Activated CD8-positive, alpha-beta memory T cell treated with anti-CD3 and anti-CD28 coated beads, Interleukin-2, amount 50 U/mL, for 24 hours (primary cell): Measurements from ENCODE around the gene ME3.

Source experiments
- DNase-seq: peaks from one replicate; pipeline ENCODE4 v3.0.0-alpha.2; 2020; ENCODE audit errors: extremely low read depth

ME3 gene

DNA sequence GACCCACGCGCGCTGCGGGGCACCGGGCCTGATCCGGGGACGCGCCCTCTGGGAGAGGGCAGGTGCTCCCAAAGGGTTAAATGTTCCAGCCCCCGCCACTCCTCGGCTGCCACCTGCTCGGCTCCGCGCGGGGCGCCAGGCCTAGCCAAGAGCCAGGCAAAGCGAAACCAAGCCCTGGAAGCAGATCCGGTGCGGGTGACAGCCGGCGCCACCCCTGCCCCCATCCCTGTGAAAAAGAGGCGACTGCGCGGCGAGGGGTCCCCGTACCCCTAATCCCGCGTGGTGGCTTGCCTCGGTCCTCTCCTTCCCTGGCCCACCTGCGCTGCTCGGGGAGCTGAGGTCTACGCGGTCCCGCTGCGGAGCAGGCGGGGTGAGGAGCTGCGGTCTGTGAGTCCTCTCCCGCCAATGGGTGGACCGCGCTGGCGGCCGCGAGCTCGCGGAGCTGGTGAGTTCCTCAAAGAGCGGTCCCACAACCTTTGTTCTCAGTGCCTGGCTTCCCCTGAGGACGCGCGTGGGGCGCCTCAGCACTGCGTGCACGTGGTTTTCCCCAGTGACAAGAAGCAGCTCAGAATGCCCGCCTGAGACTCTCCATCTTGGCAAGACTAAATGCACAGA lies at the start of gene ME3:
Gene ME3 (minus strand): TSS at position 610 of the 615 bp plus-strand sequence.
- no peak for DNase-seq

DNA sequence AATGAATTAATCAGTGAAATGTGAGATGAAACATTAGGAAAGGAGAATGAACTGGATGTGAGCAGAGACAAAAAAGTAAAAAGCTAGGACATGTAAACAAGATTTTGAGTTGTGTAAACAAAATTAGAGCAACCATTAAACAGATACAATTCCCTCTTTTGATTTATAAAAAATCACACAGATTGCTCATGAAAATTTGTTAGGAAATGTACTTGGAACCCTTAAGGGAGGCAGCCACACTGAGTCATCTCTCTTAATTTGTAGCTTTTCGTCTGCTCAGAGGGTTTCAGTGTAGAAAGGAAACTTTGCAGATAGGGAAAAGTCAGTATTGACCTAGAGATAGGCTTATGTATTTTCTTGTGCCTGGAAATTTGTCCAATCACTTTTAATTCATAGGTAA lies 49.6 kb upstream of the ME3 start:
- no peak for DNase-seq

DNA sequence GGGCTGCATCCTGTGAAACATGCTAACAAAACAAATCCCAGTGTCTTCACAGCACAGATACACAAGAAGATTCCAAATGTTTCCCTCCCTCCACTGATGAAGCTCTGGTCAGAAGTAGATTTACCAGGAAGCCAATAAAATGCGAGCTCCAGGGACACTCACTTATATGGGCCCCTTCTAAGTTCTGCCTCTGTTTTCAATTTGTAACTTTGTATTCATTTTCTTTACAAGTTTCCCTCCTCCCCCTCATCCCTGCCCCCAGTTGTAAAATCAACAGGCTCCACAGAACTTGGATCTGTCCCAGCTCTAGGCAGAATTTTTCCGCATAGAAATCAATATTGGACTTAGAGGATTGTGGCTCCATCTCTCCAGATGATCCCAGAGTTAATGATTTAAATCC lies 48.1 kb upstream of the ME3 start:
- DNase-seq: no peak

DNA sequence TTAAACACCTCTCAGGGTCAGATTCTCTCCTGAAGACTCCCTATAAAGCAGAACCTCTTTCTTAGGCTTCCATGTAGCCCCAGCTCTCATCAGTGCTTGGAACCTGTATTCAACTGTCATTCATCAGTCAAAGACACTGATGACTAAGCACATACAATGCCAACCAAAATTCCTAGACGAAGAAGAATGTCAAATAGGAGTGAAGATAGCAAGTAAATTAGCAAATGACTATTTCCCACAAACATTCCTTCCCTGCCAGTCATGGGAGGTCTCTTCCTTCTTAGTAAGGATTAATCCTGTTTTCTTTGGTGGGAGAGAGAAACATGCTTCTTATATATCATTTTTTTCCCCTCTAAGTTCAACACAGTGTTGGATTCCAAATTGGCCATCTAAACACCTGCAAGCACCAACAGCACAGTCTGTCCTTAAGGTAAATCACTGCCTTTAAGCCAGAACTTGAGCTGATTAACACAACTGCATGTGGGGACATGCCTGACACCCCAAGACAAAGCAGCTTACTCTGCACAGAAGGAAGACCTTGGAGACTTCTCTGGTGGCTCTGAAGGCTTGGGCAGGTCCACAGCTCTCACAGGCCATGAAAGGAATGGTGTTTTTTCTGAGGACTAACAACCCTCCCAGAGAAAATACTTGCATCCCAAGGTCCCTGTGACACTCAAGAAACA lies 47.5 kb upstream of the ME3 start:
- no peak for DNase-seq

DNA sequence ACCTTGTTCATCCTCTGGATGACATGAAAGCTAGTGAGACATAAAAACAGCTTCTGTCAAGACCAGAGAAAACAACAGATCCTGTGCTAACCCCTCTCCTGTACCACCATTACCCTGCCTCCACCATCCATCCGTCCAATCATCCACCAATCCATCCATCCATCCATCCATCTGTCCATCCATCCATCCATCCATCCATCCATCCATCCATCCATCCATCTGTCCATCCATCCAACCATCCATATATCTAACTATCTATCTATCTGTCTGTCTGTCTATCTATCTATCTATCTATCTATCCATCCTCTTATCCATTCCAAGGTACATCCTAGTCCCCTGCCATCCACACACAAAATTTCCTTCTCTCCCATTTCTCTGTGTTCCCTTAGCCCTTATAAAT lies 46.6 kb upstream of the ME3 start:
- no peak for DNase-seq

DNA sequence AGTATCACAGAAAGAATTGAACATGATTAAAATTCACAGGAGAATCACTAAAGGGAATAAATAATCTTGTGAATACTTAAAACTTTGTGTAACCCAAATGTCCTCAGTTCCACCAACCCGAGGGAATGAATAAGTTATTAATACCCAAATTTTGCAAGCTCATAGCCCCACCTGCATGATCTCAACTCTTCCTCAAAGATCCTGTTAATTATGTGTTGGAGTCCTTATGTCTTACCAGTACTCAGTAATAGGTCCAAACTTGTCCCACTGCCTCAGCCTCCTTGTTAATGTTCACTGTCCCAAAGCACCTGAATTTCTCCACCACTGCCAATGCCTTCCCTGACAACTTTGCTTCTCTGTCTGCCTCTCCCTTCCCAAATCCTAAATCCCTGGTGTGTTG lies 46.1 kb upstream of the ME3 start:
- no peak for DNase-seq

DNA sequence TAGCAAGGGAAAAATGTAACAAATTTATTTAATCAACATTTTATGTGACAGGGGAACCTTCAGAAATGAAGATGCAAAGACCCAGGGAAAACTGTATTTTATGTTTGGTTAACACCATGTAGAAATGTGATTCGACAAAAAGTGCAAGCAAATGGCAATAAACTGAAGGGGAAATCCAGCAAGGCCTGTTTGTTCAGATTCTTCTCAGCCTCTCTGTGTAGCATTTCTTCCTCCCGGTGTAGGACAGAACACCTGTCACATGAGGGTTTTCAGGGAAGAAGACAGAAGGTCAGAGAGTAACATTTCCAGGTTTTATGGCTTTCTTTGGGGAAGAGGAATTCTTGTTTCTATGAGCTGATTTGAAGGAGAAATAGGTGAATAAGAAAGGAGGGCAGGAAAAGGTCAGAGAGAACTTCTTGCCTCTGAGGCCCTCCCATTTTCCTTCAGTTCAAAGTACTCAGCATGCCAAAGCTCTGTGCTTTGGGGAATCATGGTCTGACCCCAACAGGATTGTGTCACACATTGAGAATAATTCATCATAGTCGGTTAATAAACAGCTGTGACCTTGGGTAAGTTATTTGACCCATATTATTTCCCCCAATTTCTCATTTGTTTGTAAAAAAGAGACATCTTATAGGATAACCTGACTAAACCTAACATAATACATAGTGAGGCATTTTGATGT lies 45.5 kb upstream of the ME3 start:
- DNase-seq: no peak

DNA sequence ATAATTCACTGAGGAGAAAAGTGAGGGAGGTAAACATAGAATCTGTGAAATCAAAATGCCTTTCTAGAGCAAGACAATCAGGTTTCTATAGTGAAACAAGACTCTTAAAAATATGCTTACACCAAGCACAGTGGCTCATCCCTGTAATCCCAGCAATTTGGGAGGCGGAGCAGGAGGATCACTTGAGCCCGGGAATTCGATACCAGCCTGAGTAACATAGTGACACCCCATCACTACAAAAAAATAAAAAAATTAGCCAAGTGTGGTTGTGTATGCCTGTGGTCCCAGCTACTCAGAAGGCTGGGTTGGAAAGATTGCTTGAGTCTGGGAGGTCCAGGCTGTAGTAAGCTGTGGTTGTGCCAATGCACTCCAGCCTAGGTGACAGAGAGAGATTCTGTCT lies 43.2 kb upstream of the ME3 start:
- DNase-seq: no peak

DNA sequence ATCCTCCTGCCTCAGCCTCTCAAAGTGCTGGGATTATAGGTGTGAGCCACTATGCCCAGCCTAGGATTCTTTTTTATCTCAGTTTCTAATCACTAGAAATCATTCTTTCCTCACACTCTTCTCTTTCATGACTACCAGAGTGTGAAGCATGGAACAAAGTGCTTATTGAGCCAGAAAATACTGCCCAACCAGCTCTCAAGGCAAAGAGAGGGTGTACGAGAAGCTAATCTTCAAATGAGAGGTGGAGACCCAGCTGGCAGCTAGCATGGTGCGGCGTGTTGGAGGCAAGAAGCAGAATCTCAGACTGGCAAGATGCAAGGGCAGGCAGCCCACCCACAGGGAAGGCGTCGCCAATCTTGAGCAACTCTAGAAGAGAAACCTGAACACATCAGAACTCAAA lies 41.1 kb upstream of the ME3 start:
- no peak for DNase-seq

DNA sequence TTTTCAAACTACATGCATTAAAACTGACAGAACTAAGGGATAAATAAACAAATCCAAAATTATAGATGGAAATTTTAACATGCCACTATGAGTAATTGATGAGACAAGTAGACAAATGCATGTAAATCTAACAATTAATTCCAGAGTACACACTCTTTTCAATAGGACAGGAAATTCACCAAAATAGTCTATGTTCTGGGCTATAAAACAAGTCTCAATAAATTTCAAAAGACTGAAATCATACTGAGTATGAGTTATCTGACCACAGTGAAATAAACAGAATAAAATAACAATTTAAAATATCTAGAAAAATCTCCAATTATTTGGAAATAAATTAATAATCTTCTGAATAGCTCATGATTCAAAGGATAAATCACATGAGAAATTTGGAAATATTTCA lies 38.5 kb upstream of the ME3 start:
- no peak for DNase-seq

DNA sequence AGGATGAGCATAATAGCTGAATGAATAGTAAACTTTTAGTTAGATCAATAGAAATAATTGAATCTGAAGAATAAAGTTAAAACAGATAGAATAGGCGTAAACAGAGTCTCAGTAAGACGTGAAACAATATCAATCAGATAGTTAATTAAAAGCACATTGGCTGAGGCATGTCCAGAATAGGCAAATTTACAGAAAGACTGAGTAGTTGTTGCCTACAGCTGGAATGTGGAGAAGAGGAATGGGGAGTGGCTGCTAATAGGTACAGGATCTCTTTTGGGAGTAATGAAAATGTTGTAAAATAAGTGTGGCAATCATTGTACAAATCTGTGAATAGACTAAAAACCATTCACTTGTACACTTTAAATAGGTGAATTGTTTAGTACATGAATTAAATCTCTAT lies 36.3 kb upstream of the ME3 start:
- no peak for DNase-seq

DNA sequence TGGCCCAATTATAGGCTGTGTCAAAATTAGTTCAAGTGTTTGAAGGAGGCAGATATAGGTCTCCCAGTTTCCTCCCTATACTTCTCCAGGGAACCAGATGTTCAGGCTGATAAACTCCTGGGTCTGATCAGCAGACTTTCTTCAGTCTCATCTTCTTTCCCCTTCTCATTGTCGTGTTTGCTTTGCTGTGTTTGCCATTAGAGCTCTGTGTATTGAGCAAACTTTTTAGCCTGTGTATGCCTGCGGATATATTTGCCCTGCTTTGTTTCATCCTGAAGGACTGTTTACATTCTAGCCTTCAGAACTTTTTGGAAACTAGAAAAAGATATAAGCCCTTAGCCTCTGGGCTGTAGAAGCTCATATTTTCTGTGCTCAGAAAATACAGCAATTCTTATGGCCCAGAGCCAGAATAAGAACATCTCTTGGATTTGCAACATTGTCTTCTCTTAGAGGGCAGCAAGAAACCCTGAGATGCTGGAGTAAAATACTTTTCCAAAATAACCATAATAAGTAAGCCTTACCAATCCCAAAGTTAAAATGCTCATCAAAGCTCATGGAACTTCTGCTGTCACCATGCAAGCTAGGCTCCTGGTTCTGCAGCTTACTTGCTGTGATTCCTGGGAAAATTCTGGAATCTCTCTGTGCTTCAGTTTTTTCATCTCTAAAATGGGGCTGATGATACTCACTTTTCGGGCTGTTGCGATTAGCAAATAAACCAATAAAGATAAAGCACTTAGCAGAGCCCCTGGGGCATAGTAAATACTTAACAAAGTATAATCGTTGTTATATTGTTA lies 34.1 kb upstream of the ME3 start:
- no peak for DNase-seq

DNA sequence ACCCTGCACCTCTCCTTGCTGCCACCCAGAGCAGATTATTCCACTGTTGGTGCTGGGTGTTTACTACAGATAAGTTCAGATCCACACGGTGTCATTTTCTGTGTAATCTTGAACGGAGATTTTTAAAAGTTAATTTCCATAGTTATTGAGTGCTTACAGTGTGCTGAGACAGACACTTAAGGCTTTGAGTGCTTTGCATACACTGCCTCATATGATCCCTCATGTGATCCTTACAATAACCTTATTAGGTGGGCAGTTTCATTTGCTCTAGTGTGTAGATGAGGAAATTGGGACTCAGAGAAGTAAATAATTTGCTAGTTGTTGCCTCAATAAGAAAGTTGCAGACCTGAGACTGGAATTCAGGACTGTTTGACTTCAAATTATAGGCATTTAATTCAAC lies 32.3 kb upstream of the ME3 start:
- no peak for DNase-seq

DNA sequence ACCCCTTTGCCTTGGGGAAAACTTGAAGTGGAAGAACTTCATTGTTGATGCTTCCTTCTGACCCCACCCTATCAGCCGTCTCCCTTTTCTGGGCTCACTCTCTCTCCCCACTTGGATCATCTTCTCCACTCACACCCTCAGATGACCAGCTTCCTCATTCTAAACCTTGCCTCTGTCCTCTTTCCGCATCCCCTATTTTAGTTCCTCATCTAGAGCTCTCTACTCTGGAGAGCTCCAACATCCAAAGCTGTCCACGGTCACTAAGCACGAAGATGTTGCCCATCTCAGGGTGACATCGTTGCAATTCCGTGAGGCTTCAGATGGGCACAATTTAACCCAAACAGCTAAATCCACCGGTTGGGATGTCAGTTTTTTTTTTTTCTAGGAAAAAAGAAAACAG lies 31.6 kb upstream of the ME3 start:
- no peak for DNase-seq

DNA sequence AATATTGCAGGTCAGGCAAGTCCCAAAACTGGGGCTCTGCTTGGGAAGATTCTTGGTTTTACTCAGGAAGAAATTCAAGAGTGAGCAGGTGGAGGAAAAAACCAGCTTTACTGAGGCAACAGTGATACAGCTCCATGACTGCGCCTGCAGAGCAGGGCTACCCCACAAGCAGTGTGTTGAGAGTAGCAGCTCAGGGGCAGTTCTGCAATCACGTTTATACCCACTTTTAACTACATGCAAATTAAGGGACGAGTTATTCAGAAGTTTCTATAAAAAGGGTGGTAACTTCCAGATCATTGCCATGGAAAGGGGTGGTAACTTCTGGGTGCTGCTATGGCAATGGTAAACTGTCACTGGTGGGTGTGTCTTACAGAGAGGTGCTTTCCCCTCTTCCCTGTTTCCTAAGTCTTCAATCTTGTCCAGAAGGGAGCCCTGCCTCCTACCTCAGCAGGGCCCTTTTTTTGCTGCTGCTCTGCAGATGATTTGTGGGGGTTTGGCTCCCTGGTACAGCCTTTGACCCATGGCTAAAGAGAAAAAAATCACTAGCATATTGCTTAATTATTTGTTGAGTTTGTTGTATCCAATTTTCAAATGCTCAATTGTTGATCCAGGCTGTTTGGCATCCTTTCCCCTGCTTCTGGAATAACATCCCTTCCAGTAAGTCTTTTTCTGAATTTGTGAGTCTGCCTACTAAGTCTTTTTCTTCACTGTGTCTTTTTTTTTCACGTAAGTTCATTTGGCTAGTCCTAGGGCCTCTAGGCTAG lies 30.0 kb upstream of the ME3 start:
- no peak for DNase-seq

DNA sequence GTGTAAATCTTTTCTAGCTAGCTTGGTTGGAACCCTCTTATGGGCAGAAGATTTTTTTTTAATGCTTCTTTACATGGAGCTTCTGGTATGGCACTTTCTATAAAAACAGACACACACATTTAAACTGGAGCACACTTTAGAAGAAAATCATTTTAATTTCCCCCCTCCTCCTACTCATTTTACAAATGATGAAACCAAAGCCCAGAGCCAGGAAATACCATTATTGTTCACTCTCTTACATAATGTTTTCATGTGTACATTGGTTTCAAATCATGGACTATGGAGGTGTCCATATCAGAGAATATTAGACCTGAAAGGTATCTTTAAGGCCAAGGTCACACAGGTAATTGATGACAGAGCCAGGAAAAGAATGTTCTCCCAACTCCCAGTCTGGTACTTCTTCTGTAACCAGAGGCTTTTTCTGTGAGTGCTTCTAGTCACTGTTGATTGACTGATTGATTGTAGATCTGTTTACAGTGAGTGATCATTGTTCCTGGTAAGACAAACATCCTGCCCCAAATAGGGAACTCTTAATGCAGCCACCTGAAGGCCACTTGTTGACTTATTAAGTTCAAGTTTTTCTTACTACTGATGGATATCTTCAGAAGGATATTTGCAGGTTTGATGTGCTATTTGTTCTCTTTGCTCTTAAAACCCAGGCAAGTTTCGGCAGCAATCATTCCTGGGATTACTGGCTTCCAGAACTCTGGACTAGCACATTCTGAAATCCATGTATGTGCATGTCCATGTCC lies 26.8 kb upstream of the ME3 start:
- DNase-seq: no peak

DNA sequence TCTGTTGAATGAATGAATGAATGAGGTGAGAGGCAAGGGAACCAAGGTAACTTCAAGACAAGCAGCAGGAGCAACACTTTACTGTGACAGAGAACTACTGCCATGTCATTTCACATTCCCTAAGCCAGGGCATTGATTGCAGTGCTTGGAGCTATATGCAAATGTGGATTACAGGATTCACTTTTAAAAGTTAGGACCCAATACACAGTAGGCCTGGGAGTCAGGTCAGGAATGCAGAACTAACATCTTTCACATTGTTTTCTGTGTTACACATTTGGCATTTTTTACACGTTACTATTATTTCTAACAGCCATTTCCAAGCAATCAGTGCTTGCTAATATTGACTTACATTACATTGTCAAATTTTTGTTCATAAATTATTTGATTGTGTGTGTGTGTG lies 26.2 kb upstream of the ME3 start:
- DNase-seq: no peak

DNA sequence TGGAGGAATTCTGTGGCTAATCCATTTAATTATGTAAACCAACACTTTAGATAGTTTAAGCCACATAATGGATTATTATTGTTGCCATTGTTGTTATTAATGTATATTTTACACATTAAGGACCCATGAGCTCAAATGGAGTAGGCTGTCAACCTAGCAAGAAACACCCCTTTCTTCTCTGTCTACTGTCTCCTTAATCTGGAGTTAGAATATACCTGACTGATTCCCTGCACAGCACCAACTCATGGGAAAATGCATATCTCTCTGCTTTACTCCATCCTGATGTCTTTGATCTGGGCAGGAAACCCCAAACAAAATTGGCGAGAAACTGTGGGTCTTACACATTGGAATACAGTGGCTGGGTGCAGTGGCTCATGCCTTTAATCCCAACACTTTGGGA lies 24.0 kb upstream of the ME3 start:
- DNase-seq: no peak

DNA sequence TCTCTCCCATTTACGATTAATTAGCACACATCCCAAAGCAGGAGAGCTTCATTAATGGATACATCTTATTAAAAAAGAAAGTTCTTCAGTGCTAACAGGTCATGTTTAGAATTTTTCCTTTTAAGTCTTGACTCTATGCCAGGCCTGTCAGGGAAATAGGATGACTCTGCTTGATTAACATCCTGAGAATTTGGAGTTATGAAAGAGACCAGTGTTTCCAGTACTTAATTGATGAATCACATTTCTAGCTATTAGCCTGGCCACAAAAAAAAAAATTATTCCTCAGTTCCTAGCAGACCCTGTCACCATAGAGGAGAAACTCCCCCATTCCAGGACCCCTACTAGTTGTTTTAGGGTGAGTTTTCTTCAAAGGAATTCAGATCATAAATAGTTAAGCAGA lies 23.6 kb upstream of the ME3 start:
- no peak for DNase-seq

DNA sequence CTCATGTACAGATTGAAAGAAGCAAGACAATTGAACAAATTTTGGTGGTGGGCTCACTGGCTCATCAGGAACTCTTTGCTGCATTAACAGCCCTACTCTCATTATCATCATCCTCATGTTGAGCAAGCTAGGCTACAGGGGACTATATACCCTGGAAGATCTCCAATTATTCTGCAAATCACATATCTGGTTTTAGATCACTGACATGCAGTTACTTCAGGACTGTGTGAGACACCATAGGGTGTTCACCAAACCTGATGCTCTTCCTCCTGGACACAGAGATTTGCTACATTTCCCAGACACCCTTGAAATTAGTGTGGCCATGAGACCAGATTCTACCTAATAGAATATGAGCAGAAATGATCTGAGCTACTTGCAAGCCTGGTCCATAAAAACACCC lies 23.0 kb upstream of the ME3 start:
- no peak for DNase-seq

DNA sequence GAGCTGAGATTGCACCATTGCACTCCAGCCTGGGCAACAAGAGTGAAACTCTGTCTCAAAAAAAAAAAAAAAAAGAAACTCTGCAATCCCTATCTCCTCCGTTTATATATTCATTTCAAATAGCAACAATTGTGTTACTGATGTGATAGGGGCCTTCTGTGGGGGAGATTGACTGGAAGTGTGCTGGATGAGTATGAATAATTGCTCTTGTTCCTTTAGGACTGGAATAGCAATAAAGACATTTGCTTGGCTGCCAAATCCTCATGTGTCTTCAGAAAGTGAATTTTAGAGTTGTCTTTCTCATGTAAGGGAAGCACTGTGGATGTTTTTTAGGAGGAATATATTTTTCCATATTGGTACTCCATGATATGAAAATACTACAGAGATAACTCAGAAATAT lies 21.1 kb upstream of the ME3 start:
- DNase-seq: no peak
